Activated T-cell treated with anti-CD3 and anti-CD28 coated beads for 24 hours (primary cell): Measurements from ENCODE around the gene HEPACAM2.

ENCODE experiments used
- DNase-seq: peaks from one replicate; pipeline ENCODE4 v3.0.0-alpha.2; 2020; ENCODE audit warnings: low read depth

Gene HEPACAM2

DNA sequence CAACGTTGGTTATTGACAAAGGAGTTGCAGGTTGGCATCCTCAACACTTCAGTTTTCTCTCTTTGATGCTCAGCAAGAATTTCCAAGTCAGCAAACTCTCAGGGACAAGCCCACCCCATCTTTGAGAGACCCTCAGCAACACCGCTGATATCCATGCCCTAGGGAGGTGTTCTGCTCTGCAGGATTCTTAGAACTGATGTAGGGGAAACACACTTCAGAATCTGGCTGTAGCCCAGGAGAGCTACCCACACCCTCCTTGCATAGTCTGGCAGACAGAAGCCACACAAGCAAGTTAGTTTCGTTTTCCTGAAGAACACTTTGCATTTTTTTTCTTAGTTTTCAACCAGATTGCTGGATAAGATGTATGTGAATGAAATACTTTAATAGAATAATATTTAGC is 78.9 kb downstream of the HEPACAM2 start:
- DNase-seq, result peak; percentile 7

DNA sequence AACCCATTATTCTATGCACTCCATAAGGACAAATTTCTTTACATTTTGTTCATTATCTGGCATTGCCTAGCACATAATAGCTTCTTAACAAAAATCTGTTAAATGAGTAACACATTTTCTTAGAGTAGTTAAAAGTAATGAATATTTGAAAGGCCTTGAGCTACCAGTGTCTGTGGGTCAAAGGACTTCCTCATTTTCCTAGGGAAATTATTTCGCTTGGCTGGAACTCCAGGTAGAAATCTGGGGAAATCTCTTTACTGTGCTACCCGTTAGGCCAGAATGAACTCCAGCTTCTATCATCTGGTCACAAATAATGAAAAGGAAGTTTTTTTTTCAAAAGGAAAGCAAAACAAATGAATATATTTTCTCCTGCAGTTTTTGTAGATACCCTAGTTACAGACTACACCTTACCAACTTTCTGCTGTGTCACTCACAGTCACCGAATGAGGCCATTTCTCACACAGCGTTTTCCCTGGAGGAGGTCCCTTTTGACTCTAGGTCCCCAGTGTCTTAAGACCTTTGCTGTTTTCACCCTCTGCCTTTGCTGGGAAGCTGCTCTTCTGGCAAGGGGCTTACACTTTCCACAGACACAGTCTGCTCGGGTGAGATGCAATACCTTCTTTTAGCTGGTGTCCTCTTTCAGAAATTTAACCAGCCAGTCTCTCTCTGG is 79.7 kb downstream of the HEPACAM2 start:
- DNase-seq, result no peak

DNA sequence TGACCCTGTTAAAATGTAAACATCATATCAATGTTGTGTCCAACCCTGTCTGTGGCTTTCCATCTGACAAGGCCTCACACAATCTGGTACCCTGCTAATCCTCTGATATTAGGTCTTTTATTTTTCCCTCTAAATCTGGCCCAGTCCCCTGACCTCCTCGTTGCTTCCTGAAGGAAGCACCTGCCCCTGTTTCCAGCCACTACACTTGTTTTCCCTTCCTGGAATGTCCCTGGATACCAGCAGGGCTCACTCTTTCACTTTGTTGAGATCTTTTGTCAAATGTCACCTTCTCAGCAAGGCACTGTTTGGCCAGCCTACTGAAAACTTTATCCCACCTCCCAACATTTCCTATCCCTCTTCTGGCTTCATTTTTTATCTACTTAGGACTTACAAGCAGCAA is 80.2 kb downstream of the HEPACAM2 start:
- no peak for DNase-seq

DNA sequence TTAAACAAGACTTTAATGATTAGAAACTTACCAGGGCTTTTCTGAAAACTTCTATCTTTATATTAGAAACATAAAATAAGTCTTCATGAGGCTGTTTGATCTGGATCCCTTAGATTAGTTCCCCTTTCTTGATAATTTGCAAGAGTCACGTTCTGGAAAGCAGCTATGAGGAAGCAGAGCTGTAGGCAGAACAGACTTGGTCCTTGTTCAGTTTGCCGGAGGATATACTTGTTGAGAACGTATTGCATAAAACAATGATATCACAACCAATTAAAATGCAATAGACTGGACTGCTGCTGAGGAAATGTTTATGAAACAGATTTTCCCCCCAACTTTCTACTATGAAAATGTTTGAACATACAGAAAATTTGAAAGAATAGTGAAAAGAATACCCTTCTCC is 80.9 kb downstream of the HEPACAM2 start:
- DNase-seq, result no peak

DNA sequence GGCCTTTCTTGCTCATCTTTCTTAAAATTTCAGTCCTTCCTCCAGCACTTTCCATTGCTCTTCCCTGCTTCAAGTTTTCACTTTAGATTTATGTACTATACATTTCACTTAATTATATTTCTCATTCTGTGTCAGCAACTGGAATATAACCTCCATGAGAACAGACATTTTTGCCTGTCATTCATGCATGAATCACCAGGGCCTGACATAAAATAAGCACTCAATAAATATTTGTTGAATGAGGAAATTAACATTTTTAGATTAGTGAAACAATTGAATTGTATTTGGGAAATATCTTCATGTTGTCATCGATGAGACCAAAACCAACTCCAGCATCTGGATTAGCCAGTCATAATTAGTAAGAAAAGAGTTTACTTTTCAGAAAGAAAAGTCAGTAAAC is 84.1 kb downstream of the HEPACAM2 start:
- DNase-seq, result no peak

DNA sequence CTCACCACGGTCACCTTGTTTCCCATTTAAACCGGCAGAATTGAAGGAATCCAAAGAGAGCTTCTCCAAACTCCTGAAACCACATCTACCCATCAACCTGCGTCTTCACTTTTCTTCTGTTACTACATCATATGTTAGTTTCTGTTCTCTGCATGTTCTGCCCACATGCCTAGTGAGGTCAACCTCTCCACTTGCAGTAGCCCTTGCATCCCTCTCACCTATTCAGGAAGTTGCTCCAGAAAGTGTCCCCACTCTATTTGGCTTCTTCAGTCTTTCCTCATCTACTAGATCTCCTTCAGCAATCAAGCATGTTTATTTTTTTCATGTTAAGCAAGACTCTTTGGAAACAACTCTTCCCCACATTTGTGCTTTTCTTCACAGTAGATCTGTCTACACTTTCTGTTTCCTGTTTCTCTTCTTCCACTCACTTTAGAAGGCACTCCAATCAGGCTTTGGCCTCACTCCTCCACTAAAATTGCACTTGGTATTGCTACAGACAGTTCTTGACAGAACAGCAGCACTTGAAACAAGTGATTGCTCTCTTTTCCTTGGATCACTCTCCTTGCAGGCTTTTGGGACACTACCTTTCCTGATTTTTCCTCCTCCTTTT is 85.6 kb downstream of the HEPACAM2 start:
- no peak for DNase-seq

DNA sequence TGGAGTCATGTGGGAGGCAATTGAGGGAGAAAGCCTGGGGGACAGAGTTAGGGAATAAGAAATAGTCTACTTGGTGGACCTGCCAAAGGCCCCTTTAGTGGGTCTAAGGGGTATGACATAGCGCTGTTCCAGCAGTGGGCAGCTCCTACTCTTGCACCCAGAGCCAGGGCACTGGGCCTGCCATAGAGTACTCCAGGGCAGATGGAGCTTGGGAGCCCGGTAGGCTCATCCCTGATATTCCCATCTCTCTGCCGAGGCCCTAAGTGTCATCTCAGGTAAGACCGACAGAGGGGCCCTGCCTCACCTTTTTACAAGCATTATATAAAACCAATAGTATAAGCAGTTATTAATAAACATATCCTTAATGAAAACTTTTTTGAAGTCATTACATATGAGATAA is 87.7 kb downstream of the HEPACAM2 start:
- DNase-seq, result no peak
